SK-N-SH (cell line): Measurements from ENCODE around the gene KNDC1. TPM values are rescaled to one million over a fixed set of nuclear protein-coding genes. Genes with fewer than 3 reads are reported as not detected.

Source experiments
- CTCF ChIA-PET: fragments of 300-600, 350-600 bp; formaldehyde crosslinking; extraction: SDS; loops from one replicate; lab custom pipeline; 2021; lab: Yijun Ruan, JAX
- POLR2A ChIA-PET: fragments of 350-600 bp; sonication (Branson Sonifier 250); formaldehyde crosslinking; extraction: SDS; loops from one replicate; lab custom pipeline; 2020; ENCODE audit warnings: antibody characterized with exemption, inconsistent platforms; lab: Yijun Ruan, JAX
- DNase-seq: peaks from one replicate; pipeline ENCODE4 v3.0.0; 2012
- H2AFZ ChIP-seq: fragments of 200-600 bp; sonication (generic); 2 replicates; pipeline ENCODE4 v1.8.1; 2016; ENCODE audit warnings: antibody characterized with exemption, mild to moderate bottlenecking, low read depth
- H3F3A ChIP-seq: fragments of 200-600 bp; sonication (generic); replicated peaks from 2 replicates; pipeline ENCODE3; 2016; ENCODE audit warnings: antibody characterized with exemption, mild to moderate bottlenecking; ENCODE audit not compliant: insufficient read depth
- H3K27ac ChIP-seq, 2 experiments: fragments of 200-500 bp in 1 of 2; fragments of 200-600 bp in 1 of 2; sonication (Bioruptor generic) in 1 of 2; sonication (generic), shearing (Covaris generic) in 1 of 2; 2 replicates each; pipeline versions ENCODE4 v1.5.1 to v1.6.1; 2014 to 2016; ENCODE audit warnings: low read depth in 2 of 2, inconsistent platforms in 1 of 2, low read length in 1 of 2, mild to moderate bottlenecking in 1 of 2, mixed read lengths in 1 of 2
- H3K27me3 ChIP-seq: fragments of 200-600 bp; sonication (generic), shearing (Covaris generic); 2 replicates; pipeline ENCODE4 v1.6.1; 2016; ENCODE audit warnings: mixed run types; ENCODE audit not compliant: insufficient read depth
- H3K36me3 ChIP-seq, 2 experiments: fragments of 200-500 bp in 1 of 2; fragments of 200-600 bp in 1 of 2; sonication (Bioruptor generic) in 1 of 2; sonication (generic) in 1 of 2; replicated peaks in 1 of 2; 2 replicates each; pipeline versions ENCODE3 to v1.5.1; 2014 to 2016; ENCODE audit warnings: low read length in 1 of 2, mild to moderate bottlenecking in 1 of 2; ENCODE audit not compliant: insufficient read depth in 2 of 2, control insufficient read depth in 1 of 2
- H3K4me1 ChIP-seq, 2 experiments: fragments of 200-500 bp in 1 of 2; fragments of 200-600 bp in 1 of 2; sonication (Bioruptor generic) in 1 of 2; sonication (generic), shearing (Covaris generic) in 1 of 2; 2 replicates each; pipeline versions ENCODE4 v1.5.1 to v1.6.1; 2014 to 2016; ENCODE audit warnings: low read depth in 1 of 2, low read length in 1 of 2, mixed run types in 1 of 2; ENCODE audit not compliant: insufficient read depth in 2 of 2, control insufficient read depth in 1 of 2
- H3K4me2 ChIP-seq: fragments of 200-600 bp; sonication (generic), shearing (Covaris generic); 2 replicates; pipeline ENCODE4 v1.6.1; 2017; ENCODE audit warnings: mixed run types
- H3K4me3 ChIP-seq, 2 experiments: fragments of 200-500 bp in 1 of 2; fragments of 200-600 bp in 1 of 2; sonication (Bioruptor generic) in 1 of 2; sonication (generic), shearing (Covaris generic) in 1 of 2; 2 replicates each; pipeline versions ENCODE4 v1.5.1 to v1.8.1; 2014 to 2016; ENCODE audit warnings: low read depth in 2 of 2, inconsistent platforms in 1 of 2, low read length in 1 of 2, mild to moderate bottlenecking in 1 of 2, mixed read lengths in 1 of 2, moderate library complexity in 1 of 2
- H3K79me2 ChIP-seq: fragments of 200-600 bp; sonication (generic); 2 replicates; pipeline ENCODE4 v1.8.1; 2017; ENCODE audit warnings: mild to moderate bottlenecking; ENCODE audit not compliant: insufficient read depth
- H3K9ac ChIP-seq: fragments of 200-600 bp; sonication (generic); 2 replicates; pipeline ENCODE4 v1.6.1; 2017; ENCODE audit warnings: mixed run types
- H3K9me2 ChIP-seq: fragments of 200-600 bp; sonication (generic); 2 replicates; pipeline ENCODE4 v1.6.1; 2017; ENCODE audit warnings: mixed run types
- H3K9me3 ChIP-seq: fragments of 200-600 bp; sonication (generic); 2 replicates; pipeline ENCODE4 v1.6.1; 2017; ENCODE audit warnings: mixed run types, mild to moderate bottlenecking, moderate library complexity
- H4K20me1 ChIP-seq: fragments of 200-600 bp; sonication (generic); 2 replicates; pipeline ENCODE4 v1.6.1; 2017; ENCODE audit warnings: mild to moderate bottlenecking, mixed run types; ENCODE audit not compliant: insufficient read depth
- ELF1 ChIP-seq: IDR thresholded peaks from 2 replicates; pipeline ENCODE4 v1.4.0; 2012
- EZH2phosphoT487 ChIP-seq: fragments of 200-600 bp; sonication (generic); IDR thresholded peaks from 2 replicates; pipeline ENCODE4 v1.6.1; 2017; ENCODE audit warnings: low read depth, mixed run types, mild to moderate bottlenecking, antibody characterized with exemption, moderate library complexity, borderline replicate concordance
- FOSL2 ChIP-seq: IDR thresholded peaks from 2 replicates; pipeline ENCODE4 v1.4.0; 2012; ENCODE audit warnings: low read depth, mild to moderate bottlenecking, moderate library complexity, borderline replicate concordance
- GABPA ChIP-seq: IDR thresholded peaks from 2 replicates; pipeline ENCODE4 v1.4.0; 2012; ENCODE audit warnings: low read depth, mild to moderate bottlenecking
- GATA2 ChIP-seq: sonication (generic); formaldehyde crosslinking; IDR thresholded peaks from 2 replicates; pipeline ENCODE4 v1.5.0; 2020; ENCODE audit warnings: mild to moderate bottlenecking, missing genetic modification reagents
- NFIC ChIP-seq: IDR thresholded peaks from 2 replicates; pipeline ENCODE4 v1.4.0; 2012; ENCODE audit warnings: borderline replicate concordance
- RCOR1 ChIP-seq: fragments of 150-350 bp; IDR thresholded peaks from 2 replicates; pipeline ENCODE4 v1.6.1; 2017; ENCODE audit warnings: antibody characterized with exemption, low read length
- RXRA ChIP-seq: IDR thresholded peaks from 2 replicates; pipeline ENCODE4 v1.4.0; 2012; ENCODE audit warnings: low read depth, mild to moderate bottlenecking, borderline replicate concordance
- SIN3A ChIP-seq: IDR thresholded peaks from 2 replicates; pipeline ENCODE4 v1.6.1; 2012; ENCODE audit warnings: low read depth, mild to moderate bottlenecking, low read length, moderate library complexity, borderline replicate concordance
- SMC3 ChIP-seq: IDR thresholded peaks from 2 replicates; pipeline ENCODE4 v1.6.1; 2012; ENCODE audit warnings: low read depth, low read length, improper control_type of control experiment
- TCF12 ChIP-seq: IDR thresholded peaks from 2 replicates; pipeline ENCODE4 v1.4.0; 2012
- WGBS: methylation state at CpG from one replicate; pipeline ENCODE4 v1.1.6; 2017; ENCODE audit warnings: low lambda C conversion rate; 5-methylcytosine and 5-hydroxymethylcytosine counted together
- polyA plus RNA-seq, 3 experiments: library from polyadenylated mRNA; depleted of rRNA; stranded (reverse); fragments of >200 nt; gene quantifications; 2 replicates each; pipeline ENCODE4 v1.2.3, GENCODE V29; 2012
- TF ChIP-seq, protein P1 (sequence below): fragments of 150-350 bp; IDR thresholded peaks from 2 replicates; pipeline ENCODE4 v1.6.1; 2017; ENCODE audit warnings: antibody characterized with exemption, low read length, low read depth, borderline replicate concordance

KNDC1 gene
- polyA plus RNA-seq, 1 of the 3 experiments (the other 2 are of a cell fraction): 1.4 TPM

DNA sequence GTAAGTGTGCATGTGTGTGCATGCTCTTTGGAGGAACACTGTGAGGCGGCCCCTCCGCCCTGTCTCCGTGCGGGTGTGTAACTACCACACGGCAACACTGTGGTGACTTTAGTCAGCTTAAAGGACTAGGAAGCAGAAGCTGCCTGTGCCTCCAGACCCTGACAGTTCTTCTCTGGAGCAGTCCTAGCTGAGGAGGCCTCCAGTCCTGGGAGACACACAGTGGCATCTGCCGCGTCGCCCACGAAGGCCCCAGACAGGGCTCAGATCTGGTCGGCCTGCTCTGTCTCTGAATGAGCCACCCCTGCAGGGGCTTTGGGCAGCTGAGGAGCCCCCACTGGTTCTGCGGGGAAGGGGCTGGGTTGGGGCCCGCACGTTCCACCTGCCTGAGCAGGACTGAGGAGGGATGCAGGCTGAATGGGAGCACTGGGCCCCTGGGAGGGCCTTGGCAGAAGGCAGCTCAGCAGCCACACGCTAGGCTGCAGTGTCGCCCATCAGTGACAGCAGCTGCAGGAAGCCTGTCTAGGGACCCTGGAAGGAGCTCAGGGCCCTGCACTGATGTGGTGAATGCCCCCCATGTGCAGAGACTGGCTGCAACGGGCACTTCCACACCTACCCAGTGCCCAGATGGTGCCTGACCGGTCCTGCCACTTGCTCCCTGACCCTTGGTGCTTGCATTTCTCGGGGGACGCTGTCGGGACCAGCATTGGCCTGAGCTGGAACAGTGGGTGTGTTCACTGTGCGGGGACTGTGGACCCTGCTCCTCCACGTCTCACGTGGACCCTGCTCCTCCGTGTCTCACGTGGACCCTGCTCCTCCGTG is 27.3 kb upstream of the KNDC1 start:
- no peak overlapping the region for H3K4me3 ChIP-seq
- peak; percentile 30 for DNase-seq
- POLR2A ChIA-PET: no interaction called here
- TF ChIP-seq RCOR1 (no peak), EZH2phosphoT487 (no peak), RXRA (no peak), SIN3A (no peak), NFIC (no peak), GABPA (no peak)
- H3F3A ChIP-seq: no peaks in the 10 kb centered on the region
- no peaks in the 10 kb centered on the region for H3K79me2 ChIP-seq
- H3K4me1 ChIP-seq: no peaks in the 10 kb centered on the region
- H3K27me3 ChIP-seq: no peaks in the 10 kb centered on the region
- no peaks in the 10 kb centered on the region for H4K20me1 ChIP-seq
- CTCF ChIA-PET: interaction anchor here (0.9 to 2.9 kb wide), 2 partner anchors 9 to 11 kb away, joined by 4 to 11 read pairs; no protein-coding TSS in a partner anchor
- H2AFZ ChIP-seq: no peak overlapping the region
- H3K9me2 ChIP-seq: no peaks in the 10 kb centered on the region
- H3K9me3 ChIP-seq: no peaks in the 10 kb centered on the region
- H3K27ac ChIP-seq: no peak overlapping the region
- no peak overlapping the region for H3K4me2 ChIP-seq
- WGBS: 77% methylated on average over 15 of the region's 26 CpGs
- H3K9ac ChIP-seq: no peak overlapping the region
- no peaks in the 10 kb centered on the region for H3K36me3 ChIP-seq

DNA sequence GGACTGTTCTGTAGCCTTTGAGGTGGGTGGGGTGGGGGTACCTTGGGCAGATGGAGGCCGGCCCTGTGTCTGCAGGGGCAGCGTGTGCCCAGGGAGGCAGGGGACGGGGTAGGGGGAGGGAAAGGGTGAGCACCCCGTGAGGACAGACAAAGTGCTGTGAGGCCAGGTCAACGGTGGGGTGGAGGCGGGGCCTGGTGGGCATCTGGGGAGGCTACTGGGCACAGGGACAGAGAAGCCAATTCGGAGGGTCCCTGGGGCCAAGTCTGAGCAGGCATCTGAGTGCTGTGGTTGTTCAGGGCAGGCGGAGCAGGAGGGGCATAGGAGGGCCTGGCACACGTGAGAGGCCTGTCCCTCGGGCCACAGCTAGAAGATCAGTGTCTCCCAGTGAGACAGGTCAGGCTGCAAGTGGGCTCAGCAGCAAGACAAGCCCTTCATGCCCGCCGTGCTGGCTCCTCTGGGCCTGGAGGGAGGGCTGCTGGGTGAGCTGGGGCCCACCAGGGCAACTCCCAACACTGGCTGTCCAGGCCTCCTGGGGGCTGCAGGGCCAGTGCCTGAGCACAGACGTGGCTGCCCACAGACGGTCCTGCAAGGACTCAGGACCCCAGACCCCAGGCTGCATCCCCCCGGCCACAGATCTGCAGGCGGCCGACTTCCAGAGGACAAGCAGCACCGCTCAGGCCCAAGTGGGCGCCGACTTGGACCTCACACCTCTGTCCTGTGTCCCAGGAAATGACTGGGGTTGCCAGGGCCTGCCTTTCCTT is 26.4 kb upstream of the KNDC1 start:
- no peak overlapping the region for H3K9ac ChIP-seq
- no peak for TF ChIP-seq TCF12
- TF ChIP-seq NFIC: no peak
- TF ChIP-seq RXRA: no peak
- TF ChIP-seq FOSL2: no peak
- TF ChIP-seq RCOR1: no peak
- TF ChIP-seq GATA2 (CRISPR knock-in tag): no peak
- TF ChIP-seq, protein P1, sequence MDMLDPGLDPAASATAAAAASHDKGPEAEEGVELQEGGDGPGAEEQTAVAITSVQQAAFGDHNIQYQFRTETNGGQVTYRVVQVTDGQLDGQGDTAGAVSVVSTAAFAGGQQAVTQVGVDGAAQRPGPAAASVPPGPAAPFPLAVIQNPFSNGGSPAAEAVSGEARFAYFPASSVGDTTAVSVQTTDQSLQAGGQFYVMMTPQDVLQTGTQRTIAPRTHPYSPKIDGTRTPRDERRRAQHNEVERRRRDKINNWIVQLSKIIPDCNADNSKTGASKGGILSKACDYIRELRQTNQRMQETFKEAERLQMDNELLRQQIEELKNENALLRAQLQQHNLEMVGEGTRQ: no peak
- no peak for TF ChIP-seq SMC3
- TF ChIP-seq ELF1: no peak
- no peaks in the 10 kb centered on the region for H3K9me3 ChIP-seq
- no peaks in the 10 kb centered on the region for H3K36me3 ChIP-seq
- ChIA-PET POLR2A (no interaction called here), CTCF (interaction anchor here (2.9 kb wide), 1 partner anchor 10 kb away, joined by 11 read pairs; no protein-coding TSS in a partner anchor)
- H3K27ac ChIP-seq: no peak overlapping the region
- no peaks in the 10 kb centered on the region for H3F3A ChIP-seq
- DNase-seq: peak; percentile 33
- H4K20me1 ChIP-seq: no peaks in the 10 kb centered on the region
- H3K27me3 ChIP-seq: no peaks in the 10 kb centered on the region
- no peaks in the 10 kb centered on the region for H3K9me2 ChIP-seq
- no peak overlapping the region for H3K4me2 ChIP-seq
- no peak overlapping the region for H3K4me3 ChIP-seq
- no peaks in the 10 kb centered on the region for H3K4me1 ChIP-seq
- 56% methylated on average over 10 of the region's 20 CpGs for WGBS
- no peak overlapping the region for H2AFZ ChIP-seq
- H3K79me2 ChIP-seq: no peaks in the 10 kb centered on the region
